Neural progenitor cell (in vitro differentiated cells): Measurements from ENCODE around the gene ARL15. TPM values are rescaled to one million over a fixed set of nuclear protein-coding genes. Genes with fewer than 3 reads are reported as not detected.

ENCODE experiments used
- DNase-seq: peaks from one replicate; pipeline ENCODE4 v3.0.0-alpha.2; 2016; ENCODE audit warnings: low spot score
- H2AFZ ChIP-seq: fragments of 200-600 bp; sonication (generic); replicated peaks from 2 replicates; pipeline ENCODE4 v1.6.1; 2016; ENCODE audit warnings: antibody characterized with exemption
- H3F3A ChIP-seq: fragments of 200-600 bp; sonication (generic); 2 replicates; pipeline ENCODE4 v1.6.1; 2016; ENCODE audit warnings: antibody characterized with exemption, low read depth
- H3K27ac ChIP-seq: fragments of 200-600 bp; sonication (generic); 2 replicates; pipeline ENCODE4 v1.5.1; 2016; ENCODE audit warnings: mild to moderate bottlenecking
- H3K27me3 ChIP-seq: fragments of 200-600 bp; sonication (generic); 2 replicates; pipeline ENCODE4 v1.6.1; 2016; ENCODE audit warnings: mild to moderate bottlenecking, moderate library complexity
- H3K36me3 ChIP-seq: fragments of 200-600 bp; sonication (generic); 2 replicates; pipeline ENCODE4 v1.5.1; 2016
- H3K4me1 ChIP-seq: fragments of 200-600 bp; sonication (generic); 2 replicates; pipeline ENCODE4 v1.6.1; 2016; ENCODE audit warnings: mixed run types
- H3K4me2 ChIP-seq: fragments of 200-600 bp; sonication (generic); 2 replicates; pipeline ENCODE4 v1.6.1; 2016
- H3K4me3 ChIP-seq: fragments of 200-600 bp; sonication (generic); 2 replicates; pipeline ENCODE4 v1.5.1; 2016
- H3K79me2 ChIP-seq: fragments of 200-600 bp; sonication (generic); 2 replicates; pipeline ENCODE4 v1.6.1; 2016; ENCODE audit warnings: low read depth
- H3K9ac ChIP-seq: fragments of 200-600 bp; sonication (generic); 2 replicates; pipeline ENCODE4 v1.6.1; 2016
- H3K9me3 ChIP-seq: fragments of 200-600 bp; sonication (generic); 2 replicates; pipeline ENCODE4 v1.5.1; 2016; ENCODE audit warnings: low read depth
- H4K20me1 ChIP-seq: fragments of 200-600 bp; sonication (generic); 2 replicates; pipeline ENCODE4 v1.6.1; 2016; ENCODE audit warnings: low read depth
- H3K27ac Mint-ChIP-seq: 3 replicates; pipeline ENCODE4 v1.8.0; 2021; ENCODE audit warnings: mixed read lengths
- H3K27me3 Mint-ChIP-seq: 2 replicates; pipeline ENCODE4 v1.8.0; 2022; ENCODE audit warnings: low read depth, mild to moderate bottlenecking, inconsistent platforms, moderate library complexity, mixed read lengths; ENCODE audit not compliant: insufficient read depth
- H3K36me3 Mint-ChIP-seq: 3 replicates; pipeline ENCODE4 v1.8.0; 2021; ENCODE audit warnings: mixed read lengths
- H3K4me1 Mint-ChIP-seq: 3 replicates; pipeline ENCODE4 v1.8.0; 2021; ENCODE audit warnings: mixed read lengths
- H3K4me3 Mint-ChIP-seq: 3 replicates; pipeline ENCODE4 v1.8.0; 2021; ENCODE audit warnings: mild to moderate bottlenecking, moderate library complexity, mixed read lengths
- H3K9me3 Mint-ChIP-seq: 3 replicates; pipeline ENCODE4 v1.8.0; 2020; ENCODE audit warnings: mixed read lengths
- CTCF ChIP-seq: fragments of 200-600 bp; sonication (generic); IDR thresholded peaks from 2 replicates; pipeline ENCODE4 v1.5.1; 2017; ENCODE audit warnings: antibody characterized with exemption, mild to moderate bottlenecking
- EZH2 ChIP-seq: fragments of 200-600 bp; sonication (generic); IDR thresholded peaks from 2 replicates; pipeline ENCODE4 v1.6.1; 2017; ENCODE audit warnings: antibody characterized with exemption, mild to moderate bottlenecking, moderate library complexity
- EZH2phosphoT487 ChIP-seq: fragments of 200-600 bp; sonication (generic); IDR thresholded peaks from 2 replicates; pipeline ENCODE4 v1.6.1; 2017; ENCODE audit warnings: antibody characterized with exemption
- total RNA-seq: library from RNA; depleted of rRNA; stranded (reverse); fragments of >200 nt; gene quantifications from 2 replicates; pipeline ENCODE4 v1.2.3, GENCODE V29; 2015; ENCODE audit warnings: low replicate concordance

The ARL15 gene
- total RNA-seq, 1 donor from 2014 or later = 39.1 TPM

GRCh38 chr5:53934151-53934820 lies 376.1 kb downstream of the ARL15 start:
- Histone ChIP-seq H2AFZ (no peak overlapping the region), H3K36me3 (no peaks in the 10 kb centered on the region), H3K27me3 (no peaks in the 10 kb centered on the region), H3K79me2 (no peaks in the 10 kb centered on the region), H3K27ac (no peak overlapping the region), H4K20me1 (no peaks in the 10 kb centered on the region), H3K9ac (no peak overlapping the region), H3K4me1 (peaks cover 18% of the 10 kb centered on the region), H3K4me2 (no peak overlapping the region), H3K9me3 (no peaks in the 10 kb centered on the region), H3F3A (no peaks in the 10 kb centered on the region), H3K4me3 (no peak overlapping the region)
- Mint-ChIP-seq H3K4me3 (no peak overlapping the region), H3K27ac (no peak overlapping the region), H3K36me3 (peaks cover 5% of the 10 kb centered on the region), H3K4me1 (no peaks in the 10 kb centered on the region), H3K27me3 (no peaks in the 10 kb centered on the region), H3K9me3 (no peaks in the 10 kb centered on the region)
- TF ChIP-seq CTCF (no peak), EZH2 (no peak), EZH2phosphoT487 (no peak)
- DNase-seq = no peak

GRCh38 chr5:53932351-53932750 lies 378.0 kb downstream of the ARL15 start:
- no peaks in the 10 kb centered on the region for H3F3A ChIP-seq
- no peaks in the 10 kb centered on the region for H3K27me3 Mint-ChIP-seq
- TF ChIP-seq EZH2 (no peak), CTCF (no peak), EZH2phosphoT487 (no peak)
- H3K9me3 ChIP-seq = no peaks in the 10 kb centered on the region
- H3K27ac Mint-ChIP-seq = no peak overlapping the region
- H3K9me3 Mint-ChIP-seq = no peaks in the 10 kb centered on the region
- no peak overlapping the region for H3K4me3 Mint-ChIP-seq
- H3K36me3 Mint-ChIP-seq = no peaks in the 10 kb centered on the region
- H3K27ac ChIP-seq = no peak overlapping the region
- no peaks in the 10 kb centered on the region for H3K36me3 ChIP-seq
- no peaks in the 10 kb centered on the region for H4K20me1 ChIP-seq
- no peak overlapping the region for H2AFZ ChIP-seq
- H3K79me2 ChIP-seq = no peaks in the 10 kb centered on the region
- no peak overlapping the region for H3K4me3 ChIP-seq
- H3K4me2 ChIP-seq = no peak overlapping the region
- peaks cover 15% of the 10 kb centered on the region for H3K4me1 Mint-ChIP-seq
- peaks cover 29% of the 10 kb centered on the region for H3K4me1 ChIP-seq
- DNase-seq = no peak
- H3K9ac ChIP-seq = no peak overlapping the region
- H3K27me3 ChIP-seq = no peaks in the 10 kb centered on the region

- Histone ChIP-seq H3K4me2 (no peak overlapping the region), H3F3A (no peaks in the 10 kb centered on the region), H3K4me3 (no peak overlapping the region), H3K36me3 (no peaks in the 10 kb centered on the region), H2AFZ (no peak overlapping the region), H3K27me3 (no peaks in the 10 kb centered on the region), H3K27ac (no peak overlapping the region), H4K20me1 (no peaks in the 10 kb centered on the region), H3K4me1 (peaks cover 24% of the 10 kb centered on the region), H3K9me3 (no peaks in the 10 kb centered on the region), H3K9ac (no peak overlapping the region), H3K79me2 (no peaks in the 10 kb centered on the region)
- peaks cover 15% of the 10 kb centered on the region for H3K4me1 Mint-ChIP-seq
- no peak overlapping the region for H3K4me3 Mint-ChIP-seq
- no peak overlapping the region for H3K27ac Mint-ChIP-seq
- H3K27me3 Mint-ChIP-seq = no peaks in the 10 kb centered on the region
- DNase-seq = no peak
- H3K36me3 Mint-ChIP-seq = no peaks in the 10 kb centered on the region
- H3K9me3 Mint-ChIP-seq = no peaks in the 10 kb centered on the region
- no peak for TF ChIP-seq EZH2
These were observed 379.9 kb downstream of the ARL15 start for GRCh38 chr5:53930457-53930856.

- Histone ChIP-seq H3K4me1 (peaks cover 24% of the 10 kb centered on the region), H3K36me3 (no peaks in the 10 kb centered on the region), H2AFZ (no peak overlapping the region), H3K4me3 (no peak overlapping the region), H3K27ac (no peak overlapping the region), H4K20me1 (no peaks in the 10 kb centered on the region), H3K27me3 (no peaks in the 10 kb centered on the region), H3K4me2 (no peak overlapping the region), H3K9me3 (no peaks in the 10 kb centered on the region), H3F3A (no peaks in the 10 kb centered on the region), H3K79me2 (no peaks in the 10 kb centered on the region), H3K9ac (no peak overlapping the region)
- H3K9me3 Mint-ChIP-seq = no peaks in the 10 kb centered on the region
- H3K27ac Mint-ChIP-seq = no peak overlapping the region
- no peak for DNase-seq
- H3K36me3 Mint-ChIP-seq = no peaks in the 10 kb centered on the region
- H3K4me3 Mint-ChIP-seq = no peak overlapping the region
- no peaks in the 10 kb centered on the region for H3K27me3 Mint-ChIP-seq
- no peak for TF ChIP-seq EZH2
- TF ChIP-seq EZH2phosphoT487 = no peak
- no peak for TF ChIP-seq CTCF
- H3K4me1 Mint-ChIP-seq = peaks cover 15% of the 10 kb centered on the region
These were observed 380.8 kb downstream of the ARL15 start for GRCh38 chr5:53929570-53929969.
